ENCODE measurements around the gene PTBP1.

PTBP1 gene

DNA sequence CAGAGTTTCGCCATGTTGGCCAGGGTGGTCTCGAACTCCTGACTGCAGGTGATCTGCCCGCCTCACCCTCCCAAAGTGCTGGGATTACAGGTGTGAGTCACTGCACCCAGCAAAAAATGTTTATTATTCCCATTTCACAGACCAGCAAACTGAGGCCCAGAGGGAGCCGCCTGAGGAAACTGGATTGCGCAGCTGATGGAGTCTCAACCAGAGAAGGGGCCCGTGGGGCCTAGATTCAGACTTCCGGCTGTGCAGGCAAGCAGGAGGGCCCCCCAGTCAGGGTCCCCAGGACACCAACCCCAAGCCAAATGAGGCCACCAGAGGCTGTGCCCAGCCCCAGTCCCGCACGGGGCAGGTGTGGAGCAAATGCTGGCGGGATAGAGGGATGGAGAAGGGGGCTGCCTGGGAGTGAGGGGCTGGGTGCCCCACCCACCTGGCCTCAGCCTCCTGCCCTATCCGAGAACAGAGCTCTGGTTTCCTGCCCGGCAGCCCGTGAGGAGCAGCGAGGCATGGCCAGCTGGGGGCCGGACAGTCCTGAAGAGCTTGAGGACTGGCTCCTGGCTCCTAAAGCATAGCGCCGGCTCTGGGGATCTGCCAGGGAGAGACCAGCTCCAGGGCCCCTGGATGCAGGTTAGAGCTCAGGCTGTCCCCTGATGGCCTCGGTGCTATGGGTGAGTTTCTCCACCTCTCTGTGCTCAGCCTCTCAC is 24.4 kb upstream of the PTBP1 start:
- no peak for DNase-seq

GRCh38 chr19:776549-776948 is 20.7 kb upstream of the PTBP1 start:
- DNase-seq = no peak

- no peak for DNase-seq
Observed at GRCh38 chr19:778910-779653, 18.2 kb upstream of the PTBP1 start.

DNA sequence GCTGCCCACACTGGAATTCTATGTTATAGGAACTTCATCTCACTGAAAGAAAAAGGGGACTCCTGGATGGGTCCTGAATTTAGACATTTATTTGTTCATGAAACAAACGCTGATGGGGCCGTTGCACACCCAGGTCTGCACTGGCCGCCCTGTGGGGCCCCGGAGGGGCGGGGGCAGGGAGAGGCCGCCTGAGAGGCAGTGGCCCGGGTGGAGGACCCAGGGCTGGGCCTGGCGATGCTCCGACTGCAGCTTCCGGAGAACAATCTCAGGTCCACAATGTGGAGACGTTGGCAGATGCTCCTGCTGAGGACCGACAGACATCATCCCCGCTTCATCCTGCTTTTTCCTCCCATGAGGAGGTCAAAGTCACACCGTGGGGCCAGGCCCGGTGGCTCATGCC is 16.3 kb upstream of the PTBP1 start:
- no peak for DNase-seq

DNA sequence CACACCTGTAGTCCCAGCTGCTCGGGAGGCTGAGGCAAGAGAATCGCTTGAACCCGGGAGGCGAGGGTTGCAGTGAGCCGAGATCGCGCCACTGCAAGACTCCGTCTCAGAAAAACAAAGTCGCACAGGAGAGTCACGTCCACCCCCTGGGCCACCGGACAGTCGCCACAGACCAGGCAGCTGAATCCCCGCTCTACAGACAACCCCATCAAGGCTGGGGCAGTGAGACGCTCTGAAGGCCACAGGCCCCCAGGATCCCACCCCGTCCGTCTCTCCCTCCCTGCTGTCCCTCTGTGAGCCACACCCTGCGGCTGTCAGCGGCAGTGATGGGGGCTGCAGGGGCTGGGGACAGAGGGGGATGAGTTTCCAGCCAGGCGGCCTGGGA is 15.5 kb upstream of the PTBP1 start:
- DNase-seq = no peak

- no peak for DNase-seq
Observed at GRCh38 chr19:782185-782877, 14.9 kb upstream of the PTBP1 start.

DNA sequence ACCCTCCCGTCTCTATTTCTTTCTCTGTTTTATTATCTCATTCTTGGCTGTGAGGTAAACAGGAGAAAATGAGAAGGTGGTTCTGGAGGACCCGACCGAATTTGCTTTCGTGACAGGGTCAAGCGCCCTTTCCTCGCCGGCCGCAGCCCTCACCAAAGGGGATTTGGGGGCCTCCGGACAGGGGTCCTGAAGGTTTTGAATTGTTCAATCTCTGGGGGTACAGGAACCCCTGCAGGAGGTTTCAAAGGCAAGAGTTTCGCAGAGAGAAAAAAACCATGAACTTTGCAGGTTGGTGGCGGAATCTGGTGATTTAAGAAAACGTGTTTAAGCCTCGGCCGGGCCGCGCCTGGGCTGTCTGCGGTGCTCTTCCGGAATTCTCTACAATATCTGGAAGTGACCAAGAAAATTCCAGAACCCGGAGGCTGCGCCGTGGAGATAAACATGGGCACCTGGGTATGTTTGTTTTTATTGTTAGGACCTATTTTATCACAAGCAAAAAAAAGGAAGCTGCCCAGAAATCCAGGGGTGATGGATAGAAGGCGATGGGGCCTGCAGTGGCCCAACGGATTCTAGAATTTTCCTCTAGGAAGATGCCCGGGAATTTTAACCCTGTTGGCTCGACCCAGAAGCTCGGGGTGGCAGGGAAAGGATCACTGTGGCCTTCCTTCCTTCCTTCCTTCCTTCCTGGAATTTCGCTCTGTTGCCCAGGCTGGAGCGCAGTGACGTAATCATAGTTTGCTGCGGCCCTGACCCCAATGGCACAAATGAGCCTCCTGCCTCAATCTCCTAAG is 14.2 kb upstream of the PTBP1 start:
- DNase-seq = no peak

DNA sequence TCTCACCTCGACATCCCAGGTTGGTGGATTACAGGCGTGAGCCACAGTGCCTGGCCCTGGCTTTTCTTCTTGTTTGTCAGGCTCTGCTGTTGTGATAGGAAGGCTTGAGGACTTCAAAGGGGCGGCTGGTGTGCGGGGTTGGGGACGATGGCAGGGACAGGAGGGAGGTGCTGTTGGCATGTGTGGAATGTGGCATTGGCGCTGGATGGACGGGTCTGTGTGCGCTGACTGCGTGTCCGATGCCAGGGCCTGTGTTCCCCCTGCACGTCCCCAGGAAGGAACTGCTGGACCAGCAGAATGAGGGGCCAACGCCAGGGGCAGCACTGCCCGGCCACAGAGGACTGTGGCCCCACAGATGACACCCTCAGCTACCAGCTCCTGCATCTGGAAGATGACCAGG is 12.7 kb upstream of the PTBP1 start:
- DNase-seq = no peak

DNA sequence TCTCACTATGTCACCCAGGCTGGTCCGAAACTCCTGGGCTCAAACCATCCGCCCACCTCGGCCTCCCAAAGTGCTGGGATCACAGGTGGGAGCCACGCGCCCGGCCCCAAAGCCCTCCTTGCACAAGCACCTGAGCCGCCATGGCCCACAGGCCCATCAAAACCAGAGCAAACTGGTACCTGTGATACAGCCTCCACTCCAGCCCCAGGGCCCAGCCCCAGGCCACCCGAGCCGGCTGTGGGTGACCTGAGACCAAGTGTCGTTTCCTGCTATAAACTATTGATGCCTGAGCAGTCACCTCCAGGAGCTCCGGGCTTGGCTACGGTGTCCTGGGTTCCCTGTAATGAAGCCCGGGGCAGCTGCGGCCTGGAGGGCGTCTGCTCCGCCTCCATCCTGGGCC is 9.7 kb upstream of the PTBP1 start:
- no peak for DNase-seq

GRCh38 chr19:788686-788982 is 8.6 kb upstream of the PTBP1 start:
- no peak for DNase-seq

- no peak for DNase-seq
Observed at GRCh38 chr19:788983-789700, 8.1 kb upstream of the PTBP1 start.

- DNase-seq = no peak
Observed at GRCh38 chr19:789701-790060, 7.6 kb upstream of the PTBP1 start.

DNA sequence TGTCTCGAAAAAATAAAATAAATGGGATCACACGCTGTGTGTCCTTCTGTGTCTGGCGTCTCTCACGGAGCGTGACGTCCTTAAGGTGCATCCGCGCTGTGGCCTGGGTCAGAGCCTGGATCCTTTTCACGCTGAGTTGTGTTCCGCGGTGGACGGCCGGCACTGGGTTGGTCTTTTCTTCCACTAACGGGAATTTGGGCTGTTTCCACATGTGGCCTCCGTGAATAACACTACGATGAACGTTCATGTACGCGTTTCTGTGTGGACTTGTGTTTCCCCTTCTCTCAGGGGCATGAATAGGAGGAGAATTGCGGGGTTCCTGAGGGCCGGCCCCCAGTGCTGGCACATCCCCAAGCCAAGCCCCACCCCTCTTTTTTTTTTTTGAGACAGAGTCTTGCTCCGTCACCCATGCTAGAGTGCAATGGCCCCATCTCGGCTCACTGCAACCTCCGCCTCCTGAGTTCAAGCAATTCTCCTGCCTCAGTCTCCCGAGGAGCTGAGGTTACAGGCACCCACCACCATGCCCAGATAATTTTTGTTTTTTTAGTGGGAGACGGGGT is 6.2 kb upstream of the PTBP1 start:
- no peak for DNase-seq

GRCh38 chr19:791567-792305 is 5.5 kb upstream of the PTBP1 start:
- no peak for DNase-seq

DNA sequence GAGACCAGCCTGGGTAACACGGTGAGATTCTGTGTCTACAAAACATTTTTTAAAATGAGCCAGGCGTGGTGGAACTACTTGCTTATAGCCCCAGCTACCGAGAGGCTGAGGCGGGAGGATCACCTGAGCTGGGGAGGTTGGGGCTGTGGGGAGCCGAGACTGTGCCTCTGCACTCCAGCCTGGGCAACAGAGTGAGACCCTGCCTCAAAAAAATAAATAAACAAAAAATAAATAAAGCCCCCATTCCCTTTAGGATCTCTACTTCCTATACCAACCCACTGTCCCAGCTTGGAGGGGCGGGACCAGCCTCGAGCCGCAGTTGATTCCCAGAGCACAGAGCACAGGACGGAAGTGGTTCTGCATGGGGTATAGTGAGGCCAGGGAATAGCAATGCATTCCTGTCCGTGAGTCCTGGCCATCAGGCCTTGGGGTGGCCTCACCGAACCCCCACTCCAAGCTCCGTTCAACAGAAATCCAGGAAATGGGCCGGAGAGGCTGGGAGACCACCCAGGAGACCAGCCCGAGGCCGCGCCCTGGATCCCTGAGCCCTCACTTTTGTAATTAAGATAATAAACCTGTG is 4.9 kb upstream of the PTBP1 start:
- DNase-seq = no peak

DNA sequence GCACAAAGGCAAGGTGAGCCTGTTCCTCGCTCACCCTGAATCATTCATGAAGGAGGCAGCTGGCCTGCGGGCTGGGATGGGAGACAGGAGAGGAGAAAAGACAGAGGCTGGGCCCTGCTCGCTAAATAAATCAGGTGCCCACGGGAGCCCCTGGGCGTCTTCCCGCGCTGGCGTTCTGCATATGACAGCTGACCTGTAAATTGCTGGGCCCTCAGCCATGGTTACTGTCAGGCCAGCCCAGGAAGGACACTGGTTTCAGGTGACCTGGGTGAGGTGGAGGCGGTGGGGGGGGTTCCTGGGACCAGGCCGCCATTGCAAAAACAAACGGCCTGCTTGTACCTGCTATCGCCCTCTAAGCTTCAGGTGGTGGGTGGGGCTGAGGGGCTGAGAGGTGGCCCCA is 3.4 kb upstream of the PTBP1 start:
- no peak for DNase-seq

GRCh38 chr19:795073-795611 is 2.1 kb upstream of the PTBP1 start:
- DNase-seq = no peak

DNA sequence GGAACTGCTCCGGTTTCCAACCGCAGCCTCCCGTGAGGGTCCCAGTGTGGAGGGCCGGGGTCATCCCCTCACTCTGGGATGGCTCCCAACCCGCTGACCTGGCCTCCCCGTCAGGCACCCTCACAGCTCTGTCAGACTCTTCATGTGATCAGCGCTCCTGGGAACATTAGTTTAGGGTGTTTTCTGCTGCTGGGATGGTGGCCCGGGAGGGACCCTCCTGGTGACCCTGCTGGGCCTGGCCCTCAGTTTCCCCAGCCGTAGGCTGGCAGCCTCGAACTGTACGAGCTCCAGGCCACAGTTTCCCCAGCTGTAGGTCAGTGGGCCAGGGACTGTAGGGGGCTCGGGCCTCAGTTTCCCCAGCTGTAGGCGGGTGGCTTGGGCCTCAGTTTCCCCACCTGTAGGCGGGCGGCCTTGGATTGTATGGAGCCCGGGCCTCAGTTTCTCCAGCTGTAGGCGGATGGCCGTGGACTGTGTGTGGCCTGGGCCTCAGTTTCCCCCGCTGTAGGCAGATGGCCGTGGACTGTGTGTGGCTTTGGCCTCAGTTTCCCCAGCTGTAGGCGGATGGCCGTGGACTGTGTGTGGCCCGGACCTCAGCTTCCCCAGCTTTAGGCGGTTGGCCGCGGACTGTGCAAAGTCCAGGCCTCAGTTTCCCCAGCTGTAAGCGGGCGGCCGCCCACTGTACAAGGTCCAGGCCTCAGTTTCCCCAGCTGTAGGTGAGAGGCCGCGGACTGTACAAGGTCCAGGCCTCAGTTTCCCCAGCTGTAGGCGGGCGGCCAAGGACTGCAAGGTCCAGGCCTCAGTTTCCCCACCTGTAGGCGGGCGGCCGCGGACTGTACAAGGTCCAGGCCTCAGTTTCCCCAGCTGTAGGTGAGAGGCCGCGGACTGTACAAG is 1.3 kb upstream of the PTBP1 start:
- DNase-seq = no peak

- DNase-seq = peak; percentile 28
Observed at GRCh38 chr19:797528-798414, 519 bp downstream of the PTBP1 start.
